Neural cell (in vitro differentiated cells): Measurements from ENCODE around the gene YPEL2. TPM values are rescaled to one million over a fixed set of nuclear protein-coding genes. Genes with fewer than 3 reads are reported as not detected.

ENCODE experiments used
- H2AFZ ChIP-seq: fragments of 200-600, 300-800 bp; sonication (generic), shearing (Covaris generic); 2 replicates; pipeline ENCODE4 v1.6.0; 2014; ENCODE audit warnings: low read depth, mild to moderate bottlenecking, antibody characterized with exemption, low read length, moderate library complexity
- H3F3A ChIP-seq: fragments of 200-600 bp; shearing (Covaris generic); 2 replicates; pipeline ENCODE4 v1.6.1; 2016; ENCODE audit warnings: mild to moderate bottlenecking, moderate library complexity, mixed read lengths, antibody characterized with exemption, low read length; ENCODE audit not compliant: insufficient read depth, poor library complexity, severe bottlenecking
- H3K27ac ChIP-seq: fragments of 200-600, 300-800 bp; sonication (generic), shearing (Covaris generic); 2 replicates; pipeline ENCODE4 v1.5.1; 2014; ENCODE audit warnings: mild to moderate bottlenecking, low read length, moderate library complexity
- H3K27me3 ChIP-seq: fragments of 300-800, 200-600 bp; sonication (generic), shearing (Covaris generic); 2 replicates; pipeline ENCODE4 v1.6.0; 2014; ENCODE audit warnings: mild to moderate bottlenecking, low read depth, low read length, moderate library complexity; ENCODE audit not compliant: insufficient read depth
- H3K36me3 ChIP-seq: fragments of 300-800, 200-600 bp; sonication (generic), shearing (Covaris generic); 2 replicates; pipeline ENCODE4 v1.5.1; 2014; ENCODE audit warnings: mild to moderate bottlenecking, antibody characterized with exemption, low read length, moderate library complexity; ENCODE audit not compliant: insufficient read depth
- H3K4me2 ChIP-seq: fragments of 300-800, 200-600 bp; sonication (generic), shearing (Covaris generic); 2 replicates; pipeline ENCODE4 v1.6.0; 2014; ENCODE audit warnings: mild to moderate bottlenecking, low read length
- H3K4me3 ChIP-seq: fragments of 300-800, 200-600 bp; sonication (generic), shearing (Covaris generic); 2 replicates; pipeline ENCODE4 v1.5.1; 2014; ENCODE audit warnings: mild to moderate bottlenecking, low read length, moderate library complexity
- H3K79me2 ChIP-seq: fragments of 200-600 bp; shearing (Covaris generic); replicated peaks from 2 replicates; pipeline ENCODE4 v1.6.0; 2014; ENCODE audit warnings: mild to moderate bottlenecking, low read length, moderate library complexity; ENCODE audit not compliant: insufficient read depth
- H3K9ac ChIP-seq: fragments of 300-800, 200-600 bp; sonication (generic), shearing (Covaris generic); 2 replicates; pipeline ENCODE4 v1.6.1; 2016; ENCODE audit warnings: mild to moderate bottlenecking, low read length, mixed read lengths
- H3K9me2 ChIP-seq: fragments of 200-600 bp; shearing (Covaris generic); 2 replicates; pipeline ENCODE4 v1.6.1; 2016; ENCODE audit warnings: mild to moderate bottlenecking, low read length, mixed read lengths; ENCODE audit not compliant: insufficient read depth
- H3K9me3 ChIP-seq: fragments of 200-600, 300-800 bp; sonication (generic), shearing (Covaris generic); 2 replicates; pipeline ENCODE4 v1.6.1; 2016; ENCODE audit warnings: mild to moderate bottlenecking, mixed run types, low read length, moderate library complexity, mixed read lengths
- H4K20me1 ChIP-seq: fragments of 200-600 bp; shearing (Covaris generic); 2 replicates; pipeline ENCODE4 v1.6.1; 2016; ENCODE audit warnings: mild to moderate bottlenecking, mixed run types; ENCODE audit not compliant: insufficient read depth
- CTCF ChIP-seq: fragments of 450-650 bp; IDR thresholded peaks from 2 replicates; pipeline ENCODE4 v1.5.1; 2014; ENCODE audit warnings: antibody characterized with exemption, mild to moderate bottlenecking, moderate library complexity; ENCODE audit not compliant: poor library complexity, severe bottlenecking
- EP300 ChIP-seq: fragments of 450-650 bp; conservative IDR thresholded peaks from 2 replicates; pipeline ENCODE4 v1.6.1; 2014; ENCODE audit warnings: antibody characterized with exemption, mild to moderate bottlenecking, moderate library complexity; ENCODE audit not compliant: poor library complexity, severe bottlenecking
- EZH2 ChIP-seq: fragments of 200-600, 300-800 bp; shearing (Covaris generic), sonication (generic); IDR thresholded peaks from 2 replicates; pipeline ENCODE4 v1.6.1; 2014; ENCODE audit warnings: antibody characterized with exemption, low read length, borderline replicate concordance, mild to moderate bottlenecking; ENCODE audit not compliant: insufficient read depth, poor library complexity, severe bottlenecking
- MXI1 ChIP-seq: fragments of 450-650 bp; conservative IDR thresholded peaks from 2 replicates; pipeline ENCODE4 v1.6.1; 2014; ENCODE audit warnings: antibody characterized with exemption, mild to moderate bottlenecking; ENCODE audit not compliant: poor library complexity, severe bottlenecking
- POLR2AphosphoS5 ChIP-seq: IDR thresholded peaks from 2 replicates; pipeline ENCODE4 v1.6.1; 2012
- RAD21 ChIP-seq: fragments of 450-650 bp; conservative IDR thresholded peaks from 2 replicates; pipeline ENCODE4 v1.6.1; 2014; ENCODE audit warnings: antibody characterized with exemption, mild to moderate bottlenecking, moderate library complexity
- REST ChIP-seq: IDR thresholded peaks from 2 replicates; pipeline ENCODE4 v1.6.1; 2012; ENCODE audit warnings: borderline replicate concordance
- SMC3 ChIP-seq: fragments of 450-650 bp; conservative IDR thresholded peaks from 2 replicates; pipeline ENCODE4 v1.6.1; 2014; ENCODE audit warnings: antibody characterized with exemption, mild to moderate bottlenecking, moderate library complexity; ENCODE audit not compliant: poor library complexity
- TAF1 ChIP-seq: IDR thresholded peaks from 2 replicates; pipeline ENCODE4 v1.6.1; 2012; ENCODE audit warnings: low read depth
- polyA plus RNA-seq: library from polyadenylated mRNA; depleted of rRNA; stranded (reverse); fragments of >200 nt; gene quantifications from 2 replicates; pipeline ENCODE4 v1.2.3, GENCODE V29; 2014

YPEL2 gene
- polyA plus RNA-seq, 1 donor from 2014 or later, result 17.0 TPM

- Histone ChIP-seq H3K9ac (no peak overlapping the region), H2AFZ (no peak overlapping the region), H3F3A (no peaks in the 10 kb centered on the region), H3K79me2 (no peaks in the 10 kb centered on the region), H3K27me3 (no peaks in the 10 kb centered on the region), H3K9me2 (no peaks in the 10 kb centered on the region), H3K36me3 (no peaks in the 10 kb centered on the region), H3K4me2 (no peak overlapping the region), H3K9me3 (no peaks in the 10 kb centered on the region), H3K4me3 (no peak overlapping the region), H4K20me1 (no peaks in the 10 kb centered on the region), H3K27ac (no peak overlapping the region)
- no peak for TF ChIP-seq EP300
- no peak for TF ChIP-seq SMC3
- no peak for TF ChIP-seq MXI1
Measured at GRCh38 chr17:59346876-59347407, 15.5 kb downstream of the YPEL2 start.

- H3K27me3 ChIP-seq, result no peaks in the 10 kb centered on the region
- H3K36me3 ChIP-seq, result no peaks in the 10 kb centered on the region
- H3K27ac ChIP-seq, result no peak overlapping the region
- no peak overlapping the region for H3K4me3 ChIP-seq
- no peak overlapping the region for H2AFZ ChIP-seq
- no peaks in the 10 kb centered on the region for H3K9me3 ChIP-seq
- H3K4me2 ChIP-seq, result no peak overlapping the region
- H4K20me1 ChIP-seq, result no peaks in the 10 kb centered on the region
- no peak overlapping the region for H3K9ac ChIP-seq
- TF ChIP-seq POLR2AphosphoS5, result no peak
- TF ChIP-seq MXI1, result no peak
- no peak for TF ChIP-seq EP300
- TF ChIP-seq REST, result no peak
- TF ChIP-seq CTCF, result no peak
- no peak for TF ChIP-seq SMC3
- TF ChIP-seq EZH2, result no peak
- TF ChIP-seq RAD21, result no peak
- TF ChIP-seq TAF1, result no peak
- no peaks in the 10 kb centered on the region for H3F3A ChIP-seq
- no peaks in the 10 kb centered on the region for H3K79me2 ChIP-seq
- H3K9me2 ChIP-seq, result no peaks in the 10 kb centered on the region
Measured at GRCh38 chr17:59347975-59348391, 16.5 kb downstream of the YPEL2 start.
